ENCODE data around the gene XG.

- TF ChIP-seq CTCF (IDR thresholded peaks at IDR 0.05; ENCODE audit: low read depth, low read length, poor library complexity, severe bottlenecking), result no peak
- TF ChIP-seq EZH2phosphoT487 (IDR thresholded peaks at IDR 0.05; ENCODE audit: borderline replicate concordance, low read length), result no peak
Measured at GRCh38 chrX:2769615-2770014, 17.8 kb downstream of the XG start.

Data from DOHH2 (cell line).